Measurements from ENCODE around the gene NKX3-2. TPM values are rescaled to one million over a fixed set of nuclear protein-coding genes. Genes with fewer than 3 reads are reported as not detected.

Gene NKX3-2
- total RNA-seq, 1 donor from 2014 or later = 5.9 TPM

DNA sequence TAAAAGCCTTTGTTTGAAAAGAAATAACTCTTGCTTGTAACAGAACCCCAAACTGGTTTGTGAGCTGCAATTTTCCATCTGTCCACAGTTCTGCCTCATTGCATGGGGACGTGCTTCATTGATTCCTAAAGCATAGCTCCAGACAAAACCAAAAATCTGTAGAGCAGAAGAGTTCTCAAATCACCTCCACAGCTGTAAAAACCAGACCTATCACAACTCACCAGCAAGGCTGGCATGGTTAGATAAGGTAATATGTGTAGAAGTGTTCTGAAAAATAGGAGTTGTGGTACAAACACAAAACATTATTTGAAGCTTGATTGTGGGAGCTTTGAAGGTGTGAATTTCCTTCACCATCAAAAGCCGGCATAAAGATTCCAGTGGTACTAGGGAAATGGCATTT, 47.7 kb downstream of the NKX3-2 start:
- FAIRE-seq = no peak
- Mint-ChIP-seq H3K4me1 (ENCODE audit: low read depth, unreplicated experiment) (no peaks in the 10 kb centered on the region), H3K9me3 (ENCODE audit: unreplicated experiment) (no peaks in the 10 kb centered on the region), H3K27ac (ENCODE audit: unreplicated experiment) (no peak overlapping the region), H3K4me3 (ENCODE audit: unreplicated experiment) (no peak overlapping the region), H3K36me3 (ENCODE audit: low read depth, unreplicated experiment) (no peaks in the 10 kb centered on the region), H3K27me3 (ENCODE audit: low read depth, unreplicated experiment) (no peaks in the 10 kb centered on the region)
- H4K20me1 ChIP-seq (ENCODE audit: insufficient read depth, low read length) = no peaks in the 10 kb centered on the region
- H3K36me3 ChIP-seq (ENCODE audit: insufficient read depth, low read length) = no peaks in the 10 kb centered on the region
- TF ChIP-seq EZH2 (IDR thresholded peaks at IDR 0.05; ENCODE audit: insufficient read depth, low read length) (no peak), CTCF (IDR thresholded peaks at IDR 0.05; ENCODE audit: insufficient read depth, low read depth, low read length) (no peak)
- no peak overlapping the region for H3K4me2 ChIP-seq (ENCODE audit: low read length)
- H3K4me3 ChIP-seq (ENCODE audit: insufficient read depth, low read depth, low read length) = no peak overlapping the region
- H3K27ac ChIP-seq (ENCODE audit: low read depth, low read length) = no peak overlapping the region
- H3K79me2 ChIP-seq (ENCODE audit: insufficient read depth, low read length) = no peaks in the 10 kb centered on the region
- no peak overlapping the region for H2AFZ ChIP-seq (ENCODE audit: low read depth, low read length)
- peaks cover 4% of the 10 kb centered on the region for H3K27me3 ChIP-seq (ENCODE audit: insufficient read depth, low read length)
- no peak for DNase-seq (ENCODE audit: low read depth)
- no peak overlapping the region for H3K9ac ChIP-seq (ENCODE audit: low read length)
- H3K4me1 ChIP-seq (ENCODE audit: insufficient read depth, low read length) = no peaks in the 10 kb centered on the region
- H3K9me3 ChIP-seq (ENCODE audit: insufficient read depth, low read depth, low read length) = no peaks in the 10 kb centered on the region

DNA sequence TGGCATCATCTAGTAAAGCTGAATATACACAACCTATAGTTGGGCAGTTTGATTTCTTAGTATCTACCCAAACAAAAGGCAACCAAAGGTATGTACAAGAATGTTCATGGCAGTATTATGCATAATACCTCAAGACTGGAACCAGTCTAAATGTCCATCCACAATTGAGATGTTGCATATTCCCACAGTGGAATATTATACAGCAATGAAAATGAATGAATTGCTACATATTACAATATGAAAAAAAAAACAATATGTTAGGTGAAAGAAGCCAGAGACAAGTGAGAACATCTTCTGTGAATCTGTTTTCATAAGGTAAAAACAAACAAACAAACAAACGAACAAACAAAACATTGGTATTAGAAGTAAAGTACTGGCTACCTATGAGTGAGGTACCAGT, 48.6 kb downstream of the NKX3-2 start:
- DNase-seq (ENCODE audit: low read depth) (no peak), FAIRE-seq (no peak)
- Histone ChIP-seq H4K20me1 (ENCODE audit: insufficient read depth, low read length) (no peaks in the 10 kb centered on the region), H3K27ac (ENCODE audit: low read depth, low read length) (no peak overlapping the region), H3K79me2 (ENCODE audit: insufficient read depth, low read length) (no peaks in the 10 kb centered on the region), H3K9me3 (ENCODE audit: insufficient read depth, low read depth, low read length) (no peaks in the 10 kb centered on the region), H3K4me1 (ENCODE audit: insufficient read depth, low read length) (no peaks in the 10 kb centered on the region), H3K4me2 (ENCODE audit: low read length) (no peak overlapping the region), H3K36me3 (ENCODE audit: insufficient read depth, low read length) (no peaks in the 10 kb centered on the region), H3K4me3 (ENCODE audit: insufficient read depth, low read depth, low read length) (no peak overlapping the region), H3K27me3 (ENCODE audit: insufficient read depth, low read length) (peaks cover 3% of the 10 kb centered on the region), H2AFZ (ENCODE audit: low read depth, low read length) (no peak overlapping the region), H3K9ac (ENCODE audit: low read length) (no peak overlapping the region)
- TF ChIP-seq CTCF (IDR thresholded peaks at IDR 0.05; ENCODE audit: insufficient read depth, low read depth, low read length) (no peak), EZH2 (IDR thresholded peaks at IDR 0.05; ENCODE audit: insufficient read depth, low read length) (no peak)
- no peak overlapping the region for H3K4me3 Mint-ChIP-seq (ENCODE audit: unreplicated experiment)
- H3K36me3 Mint-ChIP-seq (ENCODE audit: low read depth, unreplicated experiment) = no peaks in the 10 kb centered on the region
- no peaks in the 10 kb centered on the region for H3K27me3 Mint-ChIP-seq (ENCODE audit: low read depth, unreplicated experiment)
- peaks cover 7% of the 10 kb centered on the region for H3K4me1 Mint-ChIP-seq (ENCODE audit: low read depth, unreplicated experiment)
- H3K27ac Mint-ChIP-seq (ENCODE audit: unreplicated experiment) = no peak overlapping the region
- no peaks in the 10 kb centered on the region for H3K9me3 Mint-ChIP-seq (ENCODE audit: unreplicated experiment)

GRCh38 chr4:13493793-13494192, 50.5 kb downstream of the NKX3-2 start:
- Mint-ChIP-seq H3K36me3 (ENCODE audit: low read depth, unreplicated experiment) (no peaks in the 10 kb centered on the region), H3K27me3 (ENCODE audit: low read depth, unreplicated experiment) (no peaks in the 10 kb centered on the region), H3K4me3 (ENCODE audit: unreplicated experiment) (no peak overlapping the region), H3K27ac (ENCODE audit: unreplicated experiment) (no peak overlapping the region), H3K4me1 (ENCODE audit: low read depth, unreplicated experiment) (peaks cover 9% of the 10 kb centered on the region), H3K9me3 (ENCODE audit: unreplicated experiment) (no peaks in the 10 kb centered on the region)
- Histone ChIP-seq H3K4me1 (ENCODE audit: insufficient read depth, low read length) (no peaks in the 10 kb centered on the region), H3K9ac (ENCODE audit: low read length) (no peak overlapping the region), H4K20me1 (ENCODE audit: insufficient read depth, low read length) (no peaks in the 10 kb centered on the region), H2AFZ (ENCODE audit: low read depth, low read length) (no peak overlapping the region), H3K36me3 (ENCODE audit: insufficient read depth, low read length) (no peaks in the 10 kb centered on the region), H3K27ac (ENCODE audit: low read depth, low read length) (no peak overlapping the region), H3K4me3 (ENCODE audit: insufficient read depth, low read depth, low read length) (no peak overlapping the region), H3K27me3 (ENCODE audit: insufficient read depth, low read length) (peaks cover 3% of the 10 kb centered on the region), H3K4me2 (ENCODE audit: low read length) (no peak overlapping the region), H3K79me2 (ENCODE audit: insufficient read depth, low read length) (no peaks in the 10 kb centered on the region), H3K9me3 (ENCODE audit: insufficient read depth, low read depth, low read length) (no peaks in the 10 kb centered on the region)
- TF ChIP-seq CTCF (IDR thresholded peaks at IDR 0.05; ENCODE audit: insufficient read depth, low read depth, low read length) (no peak), EZH2 (IDR thresholded peaks at IDR 0.05; ENCODE audit: insufficient read depth, low read length) (no peak)
- no peak for FAIRE-seq
- DNase-seq (ENCODE audit: low read depth) = no peak
